IMR-90 (cell line): Measurements from ENCODE around the gene SPATA31D4. TPM values are rescaled to one million over a fixed set of nuclear protein-coding genes. Genes with fewer than 3 reads are reported as not detected.

ENCODE experiments used
- ATAC-seq: fragments of 200-7000 bp; cut with Tn5 transposase; 2 replicates; pipeline ENCODE4 v1.9.1; 2020; ENCODE audit warnings: low read depth, mild to moderate bottlenecking, moderate library complexity
- BruUV-seq: library from RNA; stranded (reverse); fragments of 400-500 nt; replicated peaks from 2 replicates; lab custom pipeline; 2021; lab: Mats Ljungman, UMichigan
- CTCF ChIA-PET: fragments of 300-600 bp; formaldehyde crosslinking; extraction: SDS; loops from one replicate; lab custom pipeline; 2021; ENCODE audit warnings: antibody characterized with exemption; lab: Yijun Ruan, JAX
- POLR2A ChIA-PET: fragments of 300-600 bp; sonication (Branson Sonifier 250); formaldehyde crosslinking; loops from one replicate; lab custom pipeline; 2022; ENCODE audit warnings: antibody characterized with exemption; ENCODE audit not compliant: unreplicated experiment; lab: Charles Lee
- DNase-seq: peaks from one replicate; pipeline ENCODE4 v3.0.0; 2013
- H2AFZ ChIP-seq: replicated peaks from 2 replicates; pipeline ENCODE3; 2013; ENCODE audit warnings: low read length, mild to moderate bottlenecking; ENCODE audit not compliant: poor library complexity
- H2AK5ac ChIP-seq: 2 replicates; pipeline ENCODE4 v1.6.1; 2013; ENCODE audit warnings: low read depth, low read length, inconsistent platforms
- H2AK9ac ChIP-seq: replicated peaks from 2 replicates; pipeline ENCODE3; 2013; ENCODE audit warnings: mild to moderate bottlenecking, low read depth, low read length, moderate library complexity; ENCODE audit not compliant: poor library complexity
- H2BK120ac ChIP-seq: 2 replicates; pipeline ENCODE4 v1.6.1; 2013; ENCODE audit warnings: low read depth, low read length, inconsistent platforms
- H2BK15ac ChIP-seq: 3 replicates; pipeline ENCODE4 v1.6.1; 2013; ENCODE audit warnings: low read depth, low read length, inconsistent platforms
- H2BK20ac ChIP-seq: 2 replicates; pipeline ENCODE4 v1.6.1; 2013; ENCODE audit warnings: low read depth, mild to moderate bottlenecking, inconsistent platforms, low read length, moderate library complexity
- H2BK5ac ChIP-seq: 2 replicates; pipeline ENCODE4 v1.6.1; 2013; ENCODE audit warnings: mild to moderate bottlenecking, low read depth, low read length, inconsistent platforms; ENCODE audit not compliant: poor library complexity, severe bottlenecking
- H3K14ac ChIP-seq: replicated peaks from 2 replicates; pipeline ENCODE4 v1.6.1; 2013; ENCODE audit warnings: low read depth, low read length, inconsistent platforms
- H3K18ac ChIP-seq: 2 replicates; pipeline ENCODE4 v1.6.1; 2013; ENCODE audit warnings: low read depth, low read length, control low read depth
- H3K23ac ChIP-seq: 2 replicates; pipeline ENCODE4 v1.6.1; 2013; ENCODE audit warnings: low read depth, low read length, inconsistent platforms
- H3K27ac ChIP-seq: 2 replicates; pipeline ENCODE4 v1.5.1; 2013; ENCODE audit warnings: mild to moderate bottlenecking, control low read depth, low read length; ENCODE audit not compliant: insufficient read depth
- H3K27me3 ChIP-seq: 2 replicates; pipeline ENCODE4 v1.6.1; 2013; ENCODE audit warnings: low read length; ENCODE audit not compliant: control insufficient read depth, insufficient read depth
- H3K36me3 ChIP-seq: 2 replicates; pipeline ENCODE4 v1.6.1; 2013; ENCODE audit warnings: low read length, mixed read lengths; ENCODE audit not compliant: control insufficient read depth, insufficient read depth
- H3K4ac ChIP-seq: 2 replicates; pipeline ENCODE4 v1.6.1; 2013; ENCODE audit warnings: low read depth, low read length, inconsistent platforms
- H3K4me1 ChIP-seq: 2 replicates; pipeline ENCODE4 v1.6.1; 2013; ENCODE audit warnings: low read length, mixed read lengths; ENCODE audit not compliant: control insufficient read depth, insufficient read depth
- H3K4me2 ChIP-seq: 2 replicates; pipeline ENCODE4 v1.6.1; 2013; ENCODE audit warnings: low read depth, mild to moderate bottlenecking, control low read depth, low read length, moderate library complexity
- H3K4me3 ChIP-seq: 2 replicates; pipeline ENCODE4 v1.5.1; 2013; ENCODE audit warnings: low read depth, mild to moderate bottlenecking, control low read depth, low read length, moderate library complexity; ENCODE audit not compliant: insufficient read depth
- H3K56ac ChIP-seq: 2 replicates; pipeline ENCODE4 v1.6.1; 2013; ENCODE audit warnings: low read length, inconsistent platforms; ENCODE audit not compliant: insufficient read depth; ENCODE audit errors: extremely low read depth
- H3K79me1 ChIP-seq, 2 experiments: 2 replicates each; pipeline ENCODE4 v1.6.1; 2013; ENCODE audit warnings: low read length in 2 of 2, inconsistent platforms in 1 of 2, low read depth in 1 of 2
- H3K9ac ChIP-seq: 2 replicates; pipeline ENCODE4 v1.6.1; 2013; ENCODE audit warnings: low read depth, low read length, control low read depth
- H3K9me1 ChIP-seq: 2 replicates; pipeline ENCODE4 v1.6.1; 2013; ENCODE audit warnings: low read length, inconsistent platforms; ENCODE audit not compliant: insufficient read depth
- H3K9me3 ChIP-seq: 2 replicates; pipeline ENCODE4 v1.6.1; 2013; ENCODE audit warnings: low read length; ENCODE audit not compliant: control insufficient read depth, insufficient read depth
- H4K20me1 ChIP-seq: 2 replicates; pipeline ENCODE4 v1.6.1; 2013; ENCODE audit warnings: low read length, inconsistent platforms; ENCODE audit not compliant: insufficient read depth
- H4K5ac ChIP-seq: 2 replicates; pipeline ENCODE4 v1.6.1; 2013; ENCODE audit warnings: mild to moderate bottlenecking, low read depth, low read length, control low read depth
- H4K8ac ChIP-seq, 2 experiments: 2 replicates each; pipeline ENCODE4 v1.6.1; 2013; ENCODE audit warnings: low read depth in 2 of 2, low read length in 2 of 2, control low read depth in 1 of 2, inconsistent platforms in 1 of 2
- H4K91ac ChIP-seq: 2 replicates; pipeline ENCODE4 v1.6.1; 2013; ENCODE audit warnings: low read depth, low read length, inconsistent platforms; ENCODE audit not compliant: insufficient read depth
- CHD1 ChIP-seq: IDR thresholded peaks from 2 replicates; pipeline ENCODE4 v1.6.1; 2012; ENCODE audit warnings: low read depth, low read length, improper control_type of control experiment
- MAFK ChIP-seq: IDR thresholded peaks from 2 replicates; pipeline ENCODE4 v1.6.1; 2012; ENCODE audit warnings: low read depth, low read length, improper control_type of control experiment
- MAZ ChIP-seq: IDR thresholded peaks from 2 replicates; pipeline ENCODE4 v1.6.1; 2012; ENCODE audit warnings: low read depth, mild to moderate bottlenecking, low read length, improper control_type of control experiment, moderate library complexity, borderline replicate concordance
- NFE2L2 ChIP-seq: fragments of 150-350 bp; IDR thresholded peaks from 2 replicates; pipeline ENCODE4 v1.6.1; 2016; ENCODE audit warnings: low read depth, mild to moderate bottlenecking, low read length
- POLR2A ChIP-seq: IDR thresholded peaks from 2 replicates; pipeline ENCODE4 v1.6.1; 2012; ENCODE audit warnings: mild to moderate bottlenecking, low read depth, low read length
- RAD21 ChIP-seq: IDR thresholded peaks from 2 replicates; pipeline ENCODE4 v1.6.1; 2012; ENCODE audit warnings: low read length, improper control_type of control experiment
- RCOR1 ChIP-seq: IDR thresholded peaks from 2 replicates; pipeline ENCODE4 v1.6.1; 2012; ENCODE audit warnings: mild to moderate bottlenecking, low read length, improper control_type of control experiment; ENCODE audit not compliant: insufficient replicate concordance
- RFX5 ChIP-seq: IDR thresholded peaks from 2 replicates; pipeline ENCODE4 v1.8.0; 2012; ENCODE audit warnings: low read depth, mild to moderate bottlenecking, low read length, moderate library complexity
- SMC3 ChIP-seq: fragments of 150-350 bp; IDR thresholded peaks from 2 replicates; pipeline ENCODE4 v1.6.1; 2016; ENCODE audit warnings: low read depth, mild to moderate bottlenecking, antibody characterized with exemption, low read length, moderate library complexity
- USF2 ChIP-seq: fragments of 150-350 bp; IDR thresholded peaks from 2 replicates; pipeline ENCODE4 v1.6.1; 2017; ENCODE audit warnings: mild to moderate bottlenecking, antibody characterized with exemption, low read length, low read depth
- WGBS, 2 experiments: methylation state at CpG; one replicate each; pipeline versions ENCODE4 v1.1.5 to v1.1.7; 2013; ENCODE audit warnings: missing lambda C conversion rate in 2 of 2; ENCODE audit not compliant: insufficient read length in 1 of 2; ENCODE audit errors: extremely low coverage in 2 of 2; 5-methylcytosine and 5-hydroxymethylcytosine counted together
- dilution Hi-C: fragments of 300-500 bp; cut with HindIII; formaldehyde crosslinking; loops from one replicate; pipeline ENCODE4 v1.14.3; 2018; ENCODE audit warnings: low sequenced_read_pairs; ENCODE audit not compliant: unreplicated experiment
- in situ Hi-C: fragments of 300-500 bp; cut with MboI; formaldehyde crosslinking; loops from 3 replicates; pipeline ENCODE4 v1.14.3; 2019; ENCODE audit warnings: low sequenced_read_pairs, inconsistent platforms, mixed read lengths
- intact Hi-C: fragments of 100-400 bp; cut with micrococcal nuclease; formaldehyde crosslinking; loops from 2 replicates; pipeline ENCODE4 v1.10.0; 2022
- polyA plus RNA-seq, 3 experiments: library from polyadenylated mRNA; depleted of rRNA; stranded (reverse); fragments of >200 nt; gene quantifications; 2 replicates each; pipeline ENCODE4 v1.2.3, GENCODE V29; 2012; ENCODE audit warnings: low replicate concordance in 1 of 3
- total RNA-seq: library from RNA; depleted of rRNA; stranded (reverse); fragments of >200 nt; gene quantifications from 2 replicates; pipeline ENCODE4 v1.2.3, GENCODE V29; 2012

SPATA31D4 gene
- total and polyA plus RNA-seq, 2 of the 4 experiments (the other 2 are of a cell fraction) = not detected

- WGBS, 2 experiments = no CpG with 5 or more reads among the region's 6 CpGs
- Histone ChIP-seq H3K18ac (no peak overlapping the region), H3K79me1 (no peaks in the 10 kb centered on the region), H2AK5ac (no peak overlapping the region), H3K36me3 (no peaks in the 10 kb centered on the region), H3K9me3 (peaks cover 2% of the 10 kb centered on the region; the same call in 1 of the 2 replicates), H3K14ac (no peak overlapping the region), H3K9ac (no peak overlapping the region), H3K4ac (no peak overlapping the region), H2BK20ac (no peak overlapping the region), H4K20me1 (no peaks in the 10 kb centered on the region), H3K4me1 (peaks cover 3% of the 10 kb centered on the region; the same call in 1 of the 2 replicates), H4K91ac (no peak overlapping the region), H3K56ac (no peak overlapping the region), H3K9me1 (no peaks in the 10 kb centered on the region), H4K5ac (no peak overlapping the region), H2BK120ac (no peak overlapping the region), H2BK5ac (no peak overlapping the region), H4K8ac (no peak overlapping the region), H3K27ac (no peak overlapping the region), H2BK15ac (no peak overlapping the region), H3K23ac (no peak overlapping the region), H3K4me2 (no peak overlapping the region), H3K27me3 (no peaks in the 10 kb centered on the region; the same call in none of the 2 replicates), H3K4me3 (no peak overlapping the region), H2AFZ (no peak overlapping the region), H2AK9ac (no peak overlapping the region)
- DNase-seq = peak; percentile 15
- ATAC-seq = no peak
- in situ Hi-C loops = no loop called here
- TF ChIP-seq MAFK = no peak
- TF ChIP-seq RAD21 = no peak
- no peak for TF ChIP-seq RFX5
- TF ChIP-seq USF2 = no peak
- TF ChIP-seq NFE2L2 = no peak
- TF ChIP-seq MAZ = no peak
- no peak for TF ChIP-seq CHD1
- no peak for TF ChIP-seq SMC3
- TF ChIP-seq POLR2A = no peak
- TF ChIP-seq RCOR1 = no peak
- BruUV-seq = no TSS peak
- POLR2A ChIA-PET = no interaction called here
- intact Hi-C loops = no loop called here
- CTCF ChIA-PET = interaction anchor here (0.6 to 1.0 kb wide), 2 partner anchors 12 to 1243 kb away, joined by 3 to 4 read pairs; no protein-coding TSS in a partner anchor
- dilution Hi-C loops = no loop called here
Measured at GRCh38 chr9:81964218-81965171, 36.3 kb downstream of the SPATA31D4 start.
